Measurements from ENCODE around the gene ECE2. TPM values are rescaled to one million over a fixed set of nuclear protein-coding genes. Genes with fewer than 3 reads are reported as not detected.
A peak's percentile ranks its signal among the peaks of the same experiment; 100 is the strongest.

ECE2 gene
- total RNA-seq, 1 donor from 2014 or later = not detected

- Mint-ChIP-seq H3K36me3 (peaks cover 8% of the 10 kb centered on the region), H3K4me3 (no peak overlapping the region), H3K27ac (no peak overlapping the region), H3K9me3 (no peaks in the 10 kb centered on the region), H3K27me3 (peaks cover 9% of the 10 kb centered on the region), H3K4me1 (ENCODE audit: unreplicated experiment) (no peaks in the 10 kb centered on the region)
- DNase-seq (ENCODE audit: extremely low spot score, unreplicated experiment) = no peak
- no peak for TF ChIP-seq CTCF (conservative IDR thresholded peaks at IDR 0.05)
These were observed 34.1 kb upstream of the ECE2 start for GRCh38 chr3:184241447-184242296.

- Mint-ChIP-seq H3K9me3 (no peaks in the 10 kb centered on the region), H3K4me1 (ENCODE audit: unreplicated experiment) (no peaks in the 10 kb centered on the region), H3K27me3 (peaks cover 3% of the 10 kb centered on the region), H3K4me3 (no peak overlapping the region), H3K27ac (no peak overlapping the region), H3K36me3 (peaks cover 8% of the 10 kb centered on the region)
- TF ChIP-seq CTCF (conservative IDR thresholded peaks at IDR 0.05) = no peak
- DNase-seq (ENCODE audit: extremely low spot score, unreplicated experiment) = no peak
These were observed 33.5 kb upstream of the ECE2 start for GRCh38 chr3:184242297-184242685.

GRCh38 chr3:184248454-184249411 lies 27.1 kb upstream of the ECE2 start, which contains the start of gene ALG3:
ALG3 (minus strand) TSS chr3:184248962; CDS start chr3:184248940, 22 bp downstream.
- TF ChIP-seq CTCF (conservative IDR thresholded peaks at IDR 0.05) = no peak
- no peaks in the 10 kb centered on the region for H3K27me3 Mint-ChIP-seq
- H3K9me3 Mint-ChIP-seq = no peaks in the 10 kb centered on the region
- H3K4me1 Mint-ChIP-seq (ENCODE audit: unreplicated experiment) = peaks cover 5% of the 10 kb centered on the region
- peak within 1 kb of the TSS; percentile 95 for H3K27ac Mint-ChIP-seq
- peak; percentile 88 for DNase-seq (ENCODE audit: extremely low spot score, unreplicated experiment)
- H3K4me3 Mint-ChIP-seq = peak within 1 kb of the TSS; percentile 98
- peaks cover 3% of the 10 kb centered on the region for H3K36me3 Mint-ChIP-seq

GRCh38 chr3:184249412-184250166 lies 26.2 kb upstream of the ECE2 start, which contains the start of gene EEF1AKMT4:
EEF1AKMT4 (plus strand) TSS chr3:184249672; CDS start chr3:184249695, 23 bp downstream.
- DNase-seq (ENCODE audit: extremely low spot score, unreplicated experiment) = peak; percentile 97
- peak; percentile 64 for TF ChIP-seq CTCF (conservative IDR thresholded peaks at IDR 0.05)
- H3K27me3 Mint-ChIP-seq = no peaks in the 10 kb centered on the region
- H3K36me3 Mint-ChIP-seq = peaks cover 3% of the 10 kb centered on the region
- no peaks in the 10 kb centered on the region for H3K9me3 Mint-ChIP-seq
- H3K27ac Mint-ChIP-seq = peak within 1 kb of the TSS; percentile 95
- peaks cover 5% of the 10 kb centered on the region for H3K4me1 Mint-ChIP-seq (ENCODE audit: unreplicated experiment)
- H3K4me3 Mint-ChIP-seq = peak within 1 kb of the TSS; percentile 98
